A549 treated with CORT108297 at 1 μM for 4 hours (cell line): Measurements from ENCODE around the gene MOCS3. TPM values are rescaled to one million over a fixed set of nuclear protein-coding genes. Genes with fewer than 3 reads are reported as not detected.

Experiments used
- total RNA-seq: library from RNA; stranded (reverse); fragments of 200-300 nt; extraction: Qiagen RNA extraction; gene quantifications from 5 replicates; pipeline ENCODE4 v1.2.3, GENCODE V29; 2022

MOCS3 gene
- 5.9 to 7.1 TPM (median 6.1 TPM) in 5 replicates for total RNA-seq

DNA sequence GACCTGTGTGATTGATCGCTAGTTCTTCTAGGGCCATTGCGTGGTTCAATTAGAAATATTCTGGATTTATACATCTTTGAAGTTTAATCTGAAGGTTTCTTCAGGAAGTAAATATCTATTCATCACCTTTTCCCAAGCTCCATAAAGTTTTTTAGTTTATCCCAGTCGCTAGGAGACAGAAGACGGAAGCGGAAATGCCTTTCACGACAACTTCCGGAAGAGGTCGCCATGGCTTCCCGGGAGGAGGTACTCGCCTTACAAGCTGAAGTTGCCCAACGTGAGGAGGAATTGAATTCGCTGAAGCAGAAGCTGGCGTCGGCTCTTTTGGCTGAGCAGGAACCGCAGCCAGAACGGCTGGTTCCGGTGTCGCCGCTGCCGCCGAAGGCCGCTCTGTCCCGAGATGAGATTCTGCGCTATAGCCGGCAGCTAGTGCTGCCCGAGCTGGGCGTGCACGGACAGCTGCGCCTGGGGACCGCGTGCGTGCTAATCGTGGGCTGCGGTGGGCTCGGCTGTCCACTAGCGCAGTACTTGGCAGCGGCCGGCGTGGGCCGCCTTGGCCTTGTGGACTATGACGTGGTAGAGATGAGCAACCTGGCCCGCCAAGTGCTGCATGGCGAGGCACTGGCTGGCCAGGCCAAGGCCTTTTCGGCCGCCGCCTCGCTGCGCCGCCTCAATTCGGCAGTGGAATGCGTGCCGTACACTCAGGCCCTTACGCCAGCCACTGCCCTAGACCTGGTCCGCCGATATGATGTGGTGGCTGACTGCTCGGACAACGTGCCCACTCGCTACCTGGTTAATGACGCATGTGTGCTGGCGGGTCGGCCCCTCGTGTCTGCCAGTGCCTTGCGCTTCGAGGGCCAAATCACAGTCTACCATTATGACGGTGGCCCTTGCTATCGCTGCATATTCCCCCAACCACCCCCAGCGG is at the start of gene MOCS3:
Gene MOCS3, plus strand, starts transcription at position 204 of the 928 bp plus-strand sequence. Its CDS starts 25 bp downstream, at position 229.

GRCh38 chr20:50931306-50932015 is 27.2 kb upstream of the MOCS3 start, which contains the start of gene ADNP:
ADNP (minus strand) TSS chr20:50931437; CDS start chr20:50903996, 27,441 bp downstream.

GRCh38 chr20:50957798-50958614 is 612 bp upstream of the MOCS3 start, which contains the start of gene DPM1:
DPM1 (minus strand) TSS chr20:50958532; CDS start chr20:50958523, 9 bp downstream.

Other genes with a start within 250 kb of the MOCS3 start
- gene PARD6B, start 227.2 kb upstream of the MOCS3 start, total RNA-seq: 2.4 to 3.6 TPM (median 2.8 TPM) in 5 replicates
- gene BCAS4, start 163.8 kb upstream of the MOCS3 start, total RNA-seq: 27.0 to 32.9 TPM (median 31.1 TPM) in 5 replicates
- 38.5 to 52.4 TPM (median 40.7 TPM) in 5 replicates for gene ADNP, start 27.4 kb upstream of the MOCS3 start, total RNA-seq
- 67.4 to 98.7 TPM (median 70.6 TPM) in 5 replicates for gene DPM1, start 286 bp upstream of the MOCS3 start, total RNA-seq
- gene KCNG1, start 64.3 kb downstream of the MOCS3 start, total RNA-seq: 15.0 to 32.1 TPM (median 19.5 TPM) in 5 replicates